Left ventricle myocardium superior (tissue), 1 donor: Measurements from ENCODE around the gene SYTL5. TPM values are rescaled to one million over a fixed set of nuclear protein-coding genes. Genes with fewer than 3 reads are reported as not detected.

Source experiments
- ATAC-seq: fragments of 200-7000 bp; cut with Tn5 transposase; one replicate; pipeline ENCODE4 v1.9.1; 2020; ENCODE audit warnings: mild to moderate bottlenecking, moderate library complexity
- DNase-seq: peaks from one replicate; pipeline ENCODE4 v3.0.0-alpha.2; 2020
- intact Hi-C: fragments of 100-400 bp; cut with micrococcal nuclease; formaldehyde crosslinking; loops from one replicate; pipeline ENCODE4 v1.11.0; 2022
- total RNA-seq: library from RNA; stranded (reverse); fragmentation: NEBNext Ultra II Directional; extraction: Animal tissue kit (Norgen Biotek cat#: 25700); gene quantifications from one replicate; pipeline ENCODE4 v1.2.1, GENCODE V29; 2021
- donor health status: DM: no; HTN: yes; CAD: no; lungs with severe emphysema.

SYTL5 gene
- total RNA-seq, 1 donor from 2014 or later = not detected

DNA sequence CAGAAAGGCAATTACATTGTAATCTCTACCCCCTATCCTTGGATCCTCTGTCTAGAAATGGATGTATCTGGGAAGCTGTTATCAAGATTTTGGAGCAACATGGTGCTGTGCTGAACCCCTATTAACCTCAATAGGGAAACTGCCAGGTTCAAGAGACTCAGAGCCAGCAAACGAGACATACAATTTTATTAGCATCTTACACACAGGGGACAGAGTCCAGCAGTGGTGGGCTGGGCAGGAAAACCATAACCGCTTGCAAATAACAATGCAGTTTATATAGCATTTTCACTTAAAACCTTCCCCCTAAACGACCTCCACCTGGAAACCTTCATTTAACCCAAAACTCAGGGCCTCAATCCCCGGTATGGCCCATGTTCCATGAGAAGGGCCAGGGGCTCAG, 79.5 kb downstream of the SYTL5 start:
- DNase-seq = no peak
- intact Hi-C loops = no loop called here
- no peak for ATAC-seq

DNA sequence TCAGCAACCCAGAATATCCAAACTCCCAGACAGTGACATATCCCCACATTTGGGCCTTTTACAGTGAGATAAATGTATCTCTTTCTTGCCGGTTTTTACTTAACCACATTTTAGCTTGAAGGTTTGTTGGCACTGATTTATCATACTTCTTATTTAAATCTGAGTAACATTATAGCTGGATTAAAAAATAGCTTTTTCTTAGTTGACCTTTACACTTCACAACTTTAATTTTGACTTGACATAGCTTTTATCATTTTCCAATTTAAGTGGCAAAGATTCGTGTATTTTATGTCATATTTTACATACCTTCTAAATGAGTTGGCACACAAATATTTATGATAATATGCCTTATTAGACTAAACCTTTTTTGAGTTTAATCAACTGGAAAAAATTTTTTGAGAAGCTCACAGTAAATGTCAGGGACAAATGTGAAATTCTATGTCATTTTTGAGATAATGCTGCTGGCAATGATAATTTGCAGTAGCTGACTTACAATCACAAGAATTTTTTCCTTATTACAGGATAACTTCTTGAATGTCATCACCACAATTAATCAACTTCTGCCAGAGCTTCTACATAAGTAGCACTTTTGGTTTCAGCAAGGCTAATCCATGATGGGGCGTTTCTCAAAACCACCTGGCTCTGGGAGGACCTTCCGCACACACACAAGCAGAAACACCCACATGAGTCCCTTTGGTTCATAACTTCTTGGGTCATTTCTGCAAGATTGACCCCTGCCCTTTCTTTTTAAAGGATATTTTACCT, 80.3 kb downstream of the SYTL5 start:
- no peak for DNase-seq
- intact Hi-C loops = no loop called here
- ATAC-seq = no peak

DNA sequence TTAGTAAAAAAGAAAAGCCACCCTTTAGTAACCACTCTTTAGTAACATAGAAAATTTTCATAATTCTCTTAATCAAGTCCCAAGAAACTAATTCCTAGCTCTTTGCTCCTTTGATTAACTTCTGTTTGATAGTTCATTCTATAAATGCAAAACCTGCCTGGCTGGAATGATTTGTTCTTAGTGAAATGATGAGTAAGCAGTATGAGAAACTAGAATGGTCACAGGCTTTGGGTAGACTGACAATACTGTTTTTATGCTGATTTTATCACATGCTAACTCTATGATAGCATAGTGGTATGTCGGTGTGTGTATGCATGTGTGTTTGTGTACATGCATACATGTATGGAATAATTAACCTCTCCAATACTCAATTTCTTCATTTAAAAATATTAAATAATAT, 81.2 kb downstream of the SYTL5 start:
- DNase-seq = no peak
- intact Hi-C loops = no loop called here
- ATAC-seq = no peak

DNA sequence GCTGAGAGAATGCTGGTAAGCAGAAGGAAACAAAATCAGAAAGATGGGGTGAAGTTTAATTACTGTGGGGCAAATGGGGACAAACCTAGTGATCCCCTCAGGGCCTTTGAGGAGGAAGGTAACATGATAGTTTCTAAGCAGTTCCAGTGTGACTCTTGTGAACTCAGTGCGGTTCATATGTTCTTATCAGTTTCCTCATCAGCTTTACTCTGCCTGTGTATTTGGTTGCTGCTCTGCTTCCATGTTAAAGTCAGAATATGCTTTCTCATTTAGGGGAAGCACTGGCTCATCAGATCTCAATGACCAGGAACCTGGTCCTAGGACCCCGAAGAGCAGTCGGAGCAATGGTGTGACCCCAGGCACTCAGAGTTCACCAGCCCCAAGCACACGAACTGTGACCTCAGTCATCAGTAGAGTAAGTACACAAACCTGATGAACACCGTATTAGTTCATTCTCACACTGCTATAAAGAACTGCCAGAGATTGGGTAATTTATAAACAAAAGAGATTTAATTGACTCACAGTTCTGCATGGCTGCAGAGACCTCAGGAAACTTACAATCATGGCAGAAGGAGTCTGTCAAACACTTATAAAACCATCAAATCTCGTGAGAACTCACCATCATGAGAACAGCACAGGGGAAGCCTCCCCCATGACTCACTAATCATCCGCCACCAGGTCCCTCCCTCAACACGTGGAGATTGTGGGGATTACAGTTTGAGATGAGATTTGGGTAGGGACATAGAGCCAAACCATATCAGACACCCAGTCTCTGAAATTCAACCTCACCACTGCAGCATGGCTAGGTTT, 83.0 kb downstream of the SYTL5 start:
- ATAC-seq = no peak
- intact Hi-C loops = no loop called here

DNA sequence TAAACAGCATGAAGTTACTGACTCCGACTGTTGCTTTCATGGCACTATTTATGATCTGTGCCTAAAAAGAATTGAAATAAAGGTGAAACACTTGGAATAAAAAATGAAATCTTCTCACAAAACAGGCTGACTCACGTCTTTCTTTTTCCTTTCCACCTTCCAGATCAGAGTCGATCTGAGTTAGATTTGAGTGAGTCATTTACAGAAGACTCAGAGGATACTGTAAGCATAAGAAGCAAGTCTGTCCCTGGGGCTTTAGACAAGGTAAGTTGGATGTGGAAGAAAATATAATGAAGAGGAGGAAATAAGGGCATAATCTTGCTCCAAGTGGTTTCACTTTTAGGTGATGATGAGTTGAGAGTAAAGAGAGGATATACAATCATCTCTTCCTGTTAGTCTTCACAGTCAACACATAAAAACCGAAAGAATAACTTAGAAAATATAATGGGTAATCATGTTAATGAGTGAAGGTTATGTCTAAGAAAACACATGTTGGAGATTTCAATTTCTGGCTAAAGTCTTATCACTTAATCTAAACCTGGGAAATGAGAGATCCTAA, 89.7 kb downstream of the SYTL5 start:
- no peak for DNase-seq
- intact Hi-C loops = no loop called here

More for the DNA sequence above, 83.0 kb downstream of the SYTL5 start:
- DNase-seq = no peak

DNA sequence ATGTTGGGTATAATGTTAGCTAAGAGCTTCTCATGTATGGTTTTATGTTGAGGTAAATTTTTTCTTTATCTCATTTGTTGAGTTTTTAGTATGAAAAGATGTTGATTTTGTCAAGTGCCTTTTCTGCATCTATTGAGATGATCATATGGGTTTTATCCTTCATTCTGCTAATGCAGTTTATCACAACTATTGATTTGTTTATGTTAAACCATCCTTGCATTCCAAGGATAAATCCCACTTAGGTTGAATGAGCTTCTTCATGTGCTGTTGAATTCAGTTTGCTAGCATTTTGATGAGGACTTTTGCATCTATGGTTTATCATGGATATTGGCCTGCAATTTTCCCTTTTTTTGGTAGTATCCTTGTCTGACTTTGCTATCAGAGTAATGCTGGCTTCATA, 93.3 kb downstream of the SYTL5 start:
- intact Hi-C loops = no loop called here
- ATAC-seq (no peak), DNase-seq (no peak)

More for the DNA sequence above, 89.7 kb downstream of the SYTL5 start:
- no peak for ATAC-seq

DNA sequence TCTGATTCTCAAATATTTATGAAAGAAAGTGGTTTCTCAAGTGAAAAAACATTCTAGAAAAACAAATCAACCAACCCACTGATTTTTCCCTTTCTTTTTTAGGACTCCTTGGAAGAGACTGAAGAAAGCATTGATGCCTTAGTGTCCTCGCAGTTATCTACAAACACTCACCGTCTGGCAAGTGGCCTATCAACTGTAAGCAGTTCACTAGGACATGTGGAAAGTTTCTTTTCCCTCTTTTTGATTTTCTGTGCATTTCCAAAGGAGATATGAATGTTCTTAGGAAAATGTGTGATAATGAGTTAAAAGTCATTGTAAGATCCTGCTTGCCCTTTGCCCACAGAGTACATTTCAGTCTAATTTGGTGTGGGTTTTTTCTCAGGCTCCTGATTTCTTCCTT, 95.9 kb downstream of the SYTL5 start:
- DNase-seq = no peak
- no peak for ATAC-seq
- intact Hi-C loops = no loop called here

DNA sequence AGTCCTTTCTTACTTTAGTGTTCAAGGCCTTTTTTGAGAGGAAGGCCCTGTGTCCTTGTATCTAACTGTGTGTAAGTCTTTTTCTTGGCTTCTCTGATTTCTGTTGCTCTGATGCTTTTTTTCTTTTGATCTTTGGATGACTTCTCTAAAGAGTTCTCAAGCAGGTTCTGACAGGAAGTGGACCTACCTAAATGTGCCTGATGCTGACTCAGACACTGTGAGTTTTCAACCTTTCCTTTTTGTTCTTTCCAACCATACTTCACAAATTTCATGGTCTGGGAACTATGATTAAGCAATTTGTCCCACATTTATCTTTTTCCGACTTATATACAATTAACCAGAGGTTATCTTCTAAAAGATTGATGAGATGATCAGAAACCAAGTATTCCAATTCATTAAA, 96.5 kb downstream of the SYTL5 start:
- ATAC-seq = no peak
- no peak for DNase-seq
- intact Hi-C loops = no loop called here

DNA sequence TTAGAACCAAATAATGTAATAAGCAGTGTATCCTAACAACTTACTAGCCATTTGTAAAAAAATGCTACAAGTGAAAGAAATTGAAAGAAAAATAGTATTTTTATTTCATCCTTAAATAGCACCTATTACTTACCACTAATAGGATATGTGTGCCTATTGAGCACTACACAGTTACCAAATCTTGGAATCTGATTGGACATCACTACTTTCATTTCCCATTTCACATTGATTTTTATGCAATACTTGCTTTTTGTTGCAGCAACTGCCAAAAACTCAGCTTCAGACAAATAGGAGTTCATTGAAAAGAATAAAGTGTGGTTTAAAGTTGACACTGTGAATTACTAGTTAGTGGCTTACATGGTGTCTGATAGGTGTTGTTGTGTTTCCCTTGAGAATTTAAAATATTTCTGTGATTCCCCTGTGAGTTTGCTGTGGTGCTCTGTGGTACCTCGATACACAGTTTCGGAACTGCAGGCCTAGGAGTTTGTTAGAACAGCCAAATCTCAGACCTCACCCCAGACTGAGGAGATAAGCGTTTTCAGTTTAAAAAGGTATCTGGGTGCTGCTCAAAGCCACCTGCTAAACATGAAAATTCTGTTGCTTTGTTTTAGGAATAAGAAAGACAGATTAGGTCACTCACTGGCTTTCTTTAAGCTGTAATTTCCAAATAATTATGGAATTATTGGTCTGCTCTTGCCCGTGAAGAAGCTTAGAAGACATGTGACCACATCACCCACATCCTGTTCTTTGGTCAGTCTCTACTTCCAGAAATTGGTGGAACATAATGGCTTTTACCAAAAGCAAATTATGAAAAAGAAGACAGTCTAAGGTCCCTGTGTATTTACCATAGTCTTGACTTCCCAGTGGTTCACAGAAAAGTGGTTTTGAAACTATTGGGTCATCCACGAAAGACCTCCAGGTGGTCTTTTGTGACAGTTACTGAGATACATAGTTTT, 97.8 kb downstream of the SYTL5 start:
- no peak for ATAC-seq
- no peak for DNase-seq
- intact Hi-C loops = no loop called here

DNA sequence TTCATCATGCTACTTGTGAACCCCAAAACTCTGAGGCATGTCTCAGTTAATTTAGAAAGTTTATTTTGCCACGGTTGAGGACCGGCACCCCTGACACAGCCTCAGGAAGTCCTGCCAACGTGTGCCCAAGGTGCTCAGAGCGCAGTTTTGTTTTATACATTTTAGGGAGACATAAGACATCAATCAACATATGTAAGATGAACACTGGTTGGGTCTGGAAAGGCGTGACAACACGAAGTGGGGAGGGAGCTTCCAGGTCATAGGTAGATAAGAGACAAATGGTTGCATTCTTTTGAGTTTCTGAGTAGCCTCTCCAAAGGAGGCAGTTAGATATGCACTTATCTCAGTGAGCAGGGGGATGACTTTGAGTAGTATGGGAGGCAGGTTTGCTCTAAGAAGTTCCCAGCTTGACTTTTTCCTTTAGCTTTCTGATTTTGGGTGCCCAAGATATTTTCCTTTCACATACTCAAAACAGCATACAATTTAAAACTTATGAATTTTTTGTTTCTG, 98.9 kb downstream of the SYTL5 start:
- no peak for ATAC-seq
- intact Hi-C loops = no loop called here

DNA sequence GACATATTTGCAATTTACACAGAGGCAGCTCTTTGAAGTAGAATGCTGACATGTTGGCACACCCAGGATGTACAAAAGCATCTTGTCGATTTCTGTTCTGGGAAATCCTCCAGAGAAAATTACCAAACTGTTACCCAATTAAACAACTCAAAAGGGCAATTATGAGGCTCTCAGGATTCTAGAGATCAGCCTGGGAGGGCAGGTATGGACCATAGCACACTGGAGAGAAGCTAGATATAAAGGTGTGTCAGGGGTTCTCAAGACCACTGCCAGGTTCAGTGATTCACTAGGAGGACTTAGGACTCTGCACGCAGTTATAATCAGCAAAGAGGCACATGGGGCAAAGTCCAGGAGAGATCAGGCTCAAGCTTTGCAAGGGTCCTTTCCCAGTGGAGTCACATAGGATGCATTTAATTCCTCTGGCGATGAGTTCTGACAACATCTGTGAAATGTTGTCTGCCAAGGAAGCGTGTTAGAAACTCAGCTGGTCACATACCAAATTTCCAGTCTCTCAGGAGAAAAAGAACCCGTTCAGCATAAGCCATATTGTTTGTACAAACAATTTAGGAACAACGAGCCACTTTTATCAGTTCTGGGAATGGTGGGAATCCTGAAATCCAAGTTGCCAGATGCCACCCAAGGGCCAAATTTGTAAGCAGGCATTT, 100.8 kb downstream of the SYTL5 start:
- DNase-seq = no peak
- intact Hi-C loops = no loop called here

More for the DNA sequence above, 98.9 kb downstream of the SYTL5 start:
- no peak for DNase-seq

DNA sequence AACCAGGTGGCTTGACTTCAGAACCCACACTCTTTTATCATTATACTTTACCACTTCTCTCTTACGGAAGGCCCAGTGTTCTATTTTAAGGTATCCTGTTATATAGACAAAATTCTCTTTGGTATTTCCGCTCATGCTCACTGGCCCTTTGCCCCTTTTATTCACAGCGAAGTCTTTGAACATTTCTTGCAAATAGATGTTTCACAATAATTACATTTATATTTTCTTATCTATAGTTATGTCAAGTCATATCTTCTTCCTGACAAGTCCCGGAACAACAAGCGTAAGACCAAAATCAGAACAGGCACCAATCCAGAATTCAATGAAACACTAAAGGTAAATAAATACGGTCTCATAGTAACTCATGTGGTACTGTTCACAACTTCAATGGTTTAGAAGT, 102.0 kb downstream of the SYTL5 start:
- intact Hi-C loops = no loop called here
- no peak for DNase-seq
- no peak for ATAC-seq

More for the DNA sequence above, 100.8 kb downstream of the SYTL5 start:
- no peak for ATAC-seq

DNA sequence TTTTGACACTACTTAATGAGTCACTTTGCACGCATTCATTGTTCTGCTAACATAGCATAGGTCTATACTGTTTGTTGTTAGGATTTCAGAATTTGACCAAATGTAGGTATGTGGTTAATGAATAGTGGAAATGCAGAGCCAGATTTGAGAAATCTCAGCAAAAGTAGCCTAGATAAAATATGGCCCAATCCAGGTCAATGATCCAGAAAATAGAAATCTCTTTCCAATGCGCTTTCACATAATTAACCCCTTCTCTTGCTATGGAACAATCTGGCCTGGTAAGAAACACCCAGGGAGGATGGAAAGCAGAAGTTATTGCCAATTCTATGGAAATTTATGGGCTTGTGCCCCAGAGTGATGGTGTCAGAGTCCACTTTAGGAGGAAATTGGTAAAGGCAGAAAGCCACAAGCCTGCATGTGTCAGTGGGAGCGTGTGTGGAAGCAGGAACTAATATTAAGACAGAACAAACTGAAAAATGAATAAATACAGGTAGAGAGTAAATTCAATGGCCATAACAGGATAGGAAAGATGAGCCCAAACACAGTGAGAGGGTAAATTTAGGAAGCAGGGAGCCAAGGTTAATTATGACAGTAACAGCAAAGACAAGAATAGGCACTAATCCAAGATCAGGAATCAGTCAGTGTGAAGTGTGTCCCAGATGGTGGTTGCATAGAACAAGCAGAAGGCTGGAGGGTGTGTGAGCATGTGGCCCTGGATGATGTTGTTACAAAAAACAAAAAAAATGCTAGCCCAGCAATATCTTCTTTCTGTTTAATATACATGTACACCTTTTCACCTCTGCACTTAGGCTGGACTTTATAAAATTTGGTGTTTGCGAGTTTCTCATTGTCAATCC, 102.9 kb downstream of the SYTL5 start:
- DNase-seq (no peak), ATAC-seq (no peak)
- intact Hi-C loops = no loop called here

DNA sequence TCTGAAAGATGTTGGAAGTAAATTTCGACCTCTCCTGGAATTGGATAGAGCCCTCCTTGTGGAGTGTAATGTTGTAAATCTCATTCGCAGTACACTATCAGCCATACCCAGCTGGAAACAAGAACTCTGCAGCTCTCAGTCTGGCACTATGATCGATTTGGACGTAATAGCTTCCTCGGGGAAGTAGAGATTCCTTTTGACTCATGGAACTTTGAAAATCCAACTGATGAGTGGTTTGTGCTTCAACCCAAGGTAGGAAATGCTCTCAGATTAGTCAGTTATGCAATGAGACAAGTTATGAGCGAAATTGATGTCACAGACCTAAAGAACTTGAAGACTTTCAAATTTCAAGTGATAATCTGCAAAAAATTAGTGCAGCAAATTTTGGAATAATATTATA, 103.9 kb downstream of the SYTL5 start:
- ATAC-seq = no peak
- no peak for DNase-seq
- intact Hi-C loops = no loop called here

DNA sequence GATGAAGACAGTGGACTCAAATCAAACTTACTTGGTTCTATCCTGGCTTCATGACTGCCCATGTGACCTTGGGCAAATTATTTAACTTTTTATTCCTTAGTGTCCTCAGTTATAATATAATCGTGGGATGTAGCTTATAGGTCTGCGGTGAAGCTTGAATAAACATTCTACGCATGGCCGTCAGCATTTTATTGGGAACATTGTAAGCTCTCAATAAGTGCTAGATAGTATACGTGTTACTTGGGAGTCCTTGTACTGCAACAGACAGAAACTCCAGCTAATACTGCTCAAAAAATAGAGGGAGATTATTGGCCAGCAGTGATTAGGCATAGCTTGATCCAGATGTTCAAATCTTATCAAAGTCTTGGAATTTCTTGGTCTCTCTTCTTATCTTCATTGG, 104.8 kb downstream of the SYTL5 start:
- no peak for ATAC-seq
- intact Hi-C loops = no loop called here
- no peak for DNase-seq

DNA sequence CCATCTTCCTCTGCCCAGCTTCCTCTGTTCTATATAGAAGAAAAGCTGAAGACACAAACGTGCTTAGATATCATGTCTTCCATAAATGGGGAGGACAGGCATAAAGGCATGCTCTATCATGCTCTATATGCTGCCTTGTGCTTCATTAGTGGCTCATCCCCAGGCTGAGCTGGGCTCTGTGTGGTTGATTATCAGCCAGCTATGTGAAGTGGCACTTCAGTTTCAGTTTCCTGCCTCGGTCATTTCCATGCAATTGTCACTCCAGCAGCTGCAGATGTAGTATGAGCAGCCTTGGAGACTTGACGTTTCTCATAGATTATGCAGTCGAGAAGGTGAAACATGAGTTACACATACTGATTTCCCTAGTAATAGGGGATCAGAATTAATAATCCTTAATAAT, 106.2 kb downstream of the SYTL5 start:
- intact Hi-C loops = no loop called here
- no peak for DNase-seq
- ATAC-seq = no peak

DNA sequence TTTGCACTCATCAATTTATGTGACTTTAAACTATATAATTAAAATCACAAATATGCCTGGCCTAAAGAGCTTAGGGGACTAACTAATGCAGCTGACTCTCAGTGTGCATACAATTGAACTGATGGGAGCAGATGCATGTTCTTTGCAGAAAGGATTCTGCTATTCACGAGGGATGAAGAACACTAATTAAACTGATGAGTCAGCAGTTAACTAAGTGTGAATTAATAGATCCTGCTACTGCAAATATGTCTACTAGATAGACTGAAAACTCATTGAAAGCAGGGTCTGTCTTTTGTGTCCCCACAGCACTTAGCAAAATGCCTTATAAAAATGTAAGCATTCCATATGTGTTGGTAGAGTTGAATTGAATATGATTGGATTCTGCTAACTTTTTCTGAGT, 110.4 kb downstream of the SYTL5 start:
- DNase-seq (no peak), ATAC-seq (no peak)
- intact Hi-C loops = no loop called here

DNA sequence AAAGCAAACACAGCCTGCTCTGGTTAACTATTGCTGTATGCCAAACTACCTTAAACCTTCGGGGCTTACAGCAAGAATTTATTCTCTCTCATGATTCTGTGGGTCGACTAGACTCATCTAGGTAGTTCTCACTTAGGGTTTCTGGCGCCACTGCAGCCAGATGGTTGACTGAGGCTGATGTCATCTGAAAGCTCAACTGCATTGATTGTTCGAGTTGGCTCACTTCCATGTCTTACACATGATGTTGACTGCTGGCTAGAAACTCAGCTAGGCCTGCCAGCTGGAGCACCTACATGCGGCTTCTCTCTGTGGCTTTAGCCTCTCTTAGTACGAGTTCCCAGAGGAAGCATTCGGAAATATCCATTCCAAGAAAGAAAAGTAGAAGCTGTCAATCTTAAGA, 111.1 kb downstream of the SYTL5 start:
- DNase-seq (peak; percentile 29), ATAC-seq (no peak)
- intact Hi-C loops = no loop called here
